Measurements from ENCODE around the gene OXTR.

Gene OXTR

DNA sequence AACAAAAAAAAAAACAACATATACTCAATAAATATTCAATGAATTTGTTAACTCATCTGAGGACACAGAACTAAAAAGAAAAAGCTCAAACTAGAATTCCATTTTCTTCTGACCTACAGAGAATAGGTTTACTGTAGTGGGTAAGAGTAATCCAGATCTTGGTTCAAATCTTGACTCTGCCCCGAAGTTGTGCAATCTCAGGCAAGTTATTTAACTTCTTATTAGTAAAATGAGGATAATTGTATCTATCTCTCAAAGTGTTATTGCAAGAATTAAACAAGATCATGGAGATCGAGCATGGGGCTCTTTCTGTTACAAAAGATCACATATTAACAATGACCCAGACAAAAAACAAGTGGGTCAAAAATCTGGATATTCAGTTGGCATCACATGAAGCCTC lies 41.1 kb upstream of the OXTR start:
- H3K4me3 ChIP-seq (IDR thresholded peaks at IDR 0.05; ENCODE audit: insufficient read depth, low read depth, low read length): no peak overlapping the region
- H3K36me3 ChIP-seq (ENCODE audit: insufficient read depth): no peaks in the 10 kb centered on the region

DNA sequence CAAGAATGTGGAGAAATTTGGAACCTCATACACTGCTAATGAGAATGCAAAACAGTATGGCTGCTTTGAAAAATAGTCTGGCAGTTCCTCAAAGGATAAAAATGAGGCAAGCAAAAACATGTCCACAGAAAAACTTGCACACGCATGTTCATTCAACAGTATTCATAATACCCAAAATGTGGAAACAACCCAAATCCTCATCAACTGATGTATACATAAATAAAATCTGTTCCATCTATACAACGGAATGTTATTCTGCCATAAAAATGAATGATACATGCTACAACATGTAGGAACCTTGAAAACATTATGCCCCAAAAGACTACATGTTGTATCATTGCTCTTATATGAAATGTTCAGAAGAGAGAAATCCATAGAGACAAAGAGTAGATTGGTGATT lies 36.4 kb upstream of the OXTR start:
- H3K4me3 ChIP-seq (IDR thresholded peaks at IDR 0.05; ENCODE audit: insufficient read depth, low read depth, low read length): no peak overlapping the region
- H4K20me1 ChIP-seq (ENCODE audit: insufficient read depth): no peaks in the 10 kb centered on the region
- H3K9ac ChIP-seq: no peak overlapping the region
- no peaks in the 10 kb centered on the region for H3K27me3 ChIP-seq (ENCODE audit: insufficient read depth, low read depth)
- H3K27ac ChIP-seq: no peak overlapping the region
- H3K36me3 ChIP-seq (ENCODE audit: insufficient read depth): no peaks in the 10 kb centered on the region
- no peaks in the 10 kb centered on the region for H3K79me2 ChIP-seq (ENCODE audit: insufficient read depth, low read depth)
- TF ChIP-seq CTCF (conservative IDR thresholded peaks at IDR 0.05; ENCODE audit: low read depth, low read length): no peak
- H3K4me1 ChIP-seq (ENCODE audit: low read depth, poor library complexity, severe bottlenecking): no peaks in the 10 kb centered on the region
- H2AFZ ChIP-seq (ENCODE audit: low read depth): no peak overlapping the region
- no peak overlapping the region for H3K4me2 ChIP-seq

More for the DNA sequence above, 41.1 kb upstream of the OXTR start:
- Histone ChIP-seq H3K79me2 (ENCODE audit: insufficient read depth, low read depth) (no peaks in the 10 kb centered on the region), H3K4me1 (ENCODE audit: low read depth, poor library complexity, severe bottlenecking) (no peaks in the 10 kb centered on the region), H3K27me3 (ENCODE audit: insufficient read depth, low read depth) (no peaks in the 10 kb centered on the region), H3K9ac (no peak overlapping the region), H4K20me1 (ENCODE audit: insufficient read depth) (no peaks in the 10 kb centered on the region), H3K27ac (no peak overlapping the region), H3K4me2 (no peak overlapping the region), H2AFZ (ENCODE audit: low read depth) (no peak overlapping the region)
- TF ChIP-seq CTCF (conservative IDR thresholded peaks at IDR 0.05; ENCODE audit: low read depth, low read length): no peak

- Histone ChIP-seq H3K9ac (no peak overlapping the region), H3K27ac (no peak overlapping the region), H3K79me2 (ENCODE audit: insufficient read depth, low read depth) (no peaks in the 10 kb centered on the region), H4K20me1 (ENCODE audit: insufficient read depth) (no peaks in the 10 kb centered on the region), H3K4me1 (ENCODE audit: low read depth, poor library complexity, severe bottlenecking) (no peaks in the 10 kb centered on the region), H3K4me2 (no peak overlapping the region), H3K27me3 (ENCODE audit: insufficient read depth, low read depth) (no peaks in the 10 kb centered on the region), H3K36me3 (ENCODE audit: insufficient read depth) (no peaks in the 10 kb centered on the region), H2AFZ (ENCODE audit: low read depth) (no peak overlapping the region), H3K4me3 (IDR thresholded peaks at IDR 0.05; ENCODE audit: insufficient read depth, low read depth, low read length) (no peak overlapping the region)
- no peak for TF ChIP-seq CTCF (conservative IDR thresholded peaks at IDR 0.05; ENCODE audit: low read depth, low read length)
Measured at GRCh38 chr3:8802256-8802655, 32.8 kb upstream of the OXTR start.

GRCh38 chr3:8800016-8800415 lies 30.6 kb upstream of the OXTR start:
- H3K4me2 ChIP-seq: no peak overlapping the region
- H3K36me3 ChIP-seq (ENCODE audit: insufficient read depth): no peaks in the 10 kb centered on the region
- H3K4me3 ChIP-seq (IDR thresholded peaks at IDR 0.05; ENCODE audit: insufficient read depth, low read depth, low read length): no peak overlapping the region
- no peak overlapping the region for H2AFZ ChIP-seq (ENCODE audit: low read depth)
- no peak overlapping the region for H3K27ac ChIP-seq
- no peaks in the 10 kb centered on the region for H3K27me3 ChIP-seq (ENCODE audit: insufficient read depth, low read depth)
- H4K20me1 ChIP-seq (ENCODE audit: insufficient read depth): no peaks in the 10 kb centered on the region
- no peak for TF ChIP-seq CTCF (conservative IDR thresholded peaks at IDR 0.05; ENCODE audit: low read depth, low read length)
- no peak overlapping the region for H3K9ac ChIP-seq
- H3K79me2 ChIP-seq (ENCODE audit: insufficient read depth, low read depth): no peaks in the 10 kb centered on the region
- no peaks in the 10 kb centered on the region for H3K4me1 ChIP-seq (ENCODE audit: low read depth, poor library complexity, severe bottlenecking)

DNA sequence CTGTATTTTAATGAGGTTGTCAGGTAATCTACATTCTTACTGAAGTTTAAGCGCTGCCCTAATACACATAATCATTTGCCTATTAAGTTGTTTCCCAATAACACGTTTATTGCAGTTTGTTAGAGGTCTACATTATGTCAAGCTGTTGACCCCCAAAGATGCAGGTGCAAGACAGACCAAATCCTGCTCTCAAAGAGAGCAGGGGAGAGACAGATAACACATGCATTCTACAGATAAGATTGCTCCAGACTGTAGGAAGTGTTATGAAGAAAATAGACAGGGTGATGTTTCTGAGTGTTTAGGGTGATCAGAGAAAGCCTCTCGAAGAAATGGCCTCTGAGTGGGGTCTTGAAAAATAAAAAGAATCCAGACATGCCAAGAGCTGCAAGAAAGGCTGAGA lies 24.8 kb upstream of the OXTR start:
- Histone ChIP-seq H3K4me1 (ENCODE audit: low read depth, poor library complexity, severe bottlenecking) (no peaks in the 10 kb centered on the region), H3K27me3 (ENCODE audit: insufficient read depth, low read depth) (no peaks in the 10 kb centered on the region), H3K36me3 (ENCODE audit: insufficient read depth) (no peaks in the 10 kb centered on the region), H4K20me1 (ENCODE audit: insufficient read depth) (no peaks in the 10 kb centered on the region), H2AFZ (ENCODE audit: low read depth) (no peak overlapping the region), H3K27ac (no peak overlapping the region), H3K79me2 (ENCODE audit: insufficient read depth, low read depth) (no peaks in the 10 kb centered on the region), H3K9ac (no peak overlapping the region), H3K4me3 (IDR thresholded peaks at IDR 0.05; ENCODE audit: insufficient read depth, low read depth, low read length) (no peak overlapping the region), H3K4me2 (no peak overlapping the region)
- no peak for TF ChIP-seq CTCF (conservative IDR thresholded peaks at IDR 0.05; ENCODE audit: low read depth, low read length)

All from KMS-11 (cell line).